Erythroblast (primary cell): Measurements from ENCODE around the gene MROH2B.
"Not testable (repeated sequence)": the region's sequence is repeated elsewhere in the genome, so short reads cannot be mapped to it uniquely, and the experiment has no call there.

ENCODE experiments used
- DNase-seq, 2 experiments: peaks; one replicate each; lab custom pipeline; 2025; lab: John Stamatoyannopoulos, UW
- GATA1 ChIP-seq: IDR thresholded peaks from 2 replicates; pipeline ENCODE4 v1.6.1; 2011; ENCODE audit warnings: low read depth, mild to moderate bottlenecking, control low read depth, low read length, moderate library complexity
- POLR2A ChIP-seq: IDR thresholded peaks from 2 replicates; pipeline ENCODE4 v1.6.1; 2011; ENCODE audit warnings: mild to moderate bottlenecking, low read length

The MROH2B gene

GRCh38 chr5:41067714-41068568 lies 3.2 kb downstream of the MROH2B start:
- DNase-seq, result no peak

DNA sequence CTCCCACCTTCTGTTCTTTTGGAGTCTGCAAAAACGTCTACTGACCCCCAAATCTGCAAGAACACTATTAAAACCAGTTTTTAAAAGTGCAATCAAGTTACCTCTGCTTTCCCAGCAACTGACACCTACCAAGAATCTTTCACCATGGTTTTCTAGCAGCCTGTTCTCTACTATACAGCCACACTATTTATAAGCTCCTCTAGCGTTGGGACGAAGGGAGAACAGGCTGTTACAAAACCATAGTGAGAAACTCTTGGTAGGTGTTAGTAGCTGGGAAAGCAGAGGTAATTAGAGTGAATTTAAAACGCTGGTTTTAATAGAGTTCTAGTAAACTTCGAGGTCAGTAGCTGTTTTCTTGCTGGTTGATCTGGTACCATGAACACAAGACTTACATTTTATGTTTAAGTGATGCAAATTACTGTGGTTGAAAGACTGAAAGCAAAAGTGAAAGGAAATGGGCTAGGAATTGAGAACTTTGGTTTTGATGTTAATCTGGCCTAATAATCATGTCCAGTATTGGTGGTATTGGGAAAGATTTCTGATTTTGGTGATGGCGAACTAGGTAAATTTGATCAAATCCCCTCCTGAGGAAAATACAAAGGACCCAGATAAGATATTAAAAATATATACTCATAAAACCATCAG lies 5.3 kb downstream of the MROH2B start:
- DNase-seq, result no peak
- TF ChIP-seq GATA1 (no peak), POLR2A (no peak)

More at GRCh38 chr5:41067714-41068568, 3.2 kb downstream of the MROH2B start:
- TF ChIP-seq GATA1 (no peak), POLR2A (no peak)

DNA sequence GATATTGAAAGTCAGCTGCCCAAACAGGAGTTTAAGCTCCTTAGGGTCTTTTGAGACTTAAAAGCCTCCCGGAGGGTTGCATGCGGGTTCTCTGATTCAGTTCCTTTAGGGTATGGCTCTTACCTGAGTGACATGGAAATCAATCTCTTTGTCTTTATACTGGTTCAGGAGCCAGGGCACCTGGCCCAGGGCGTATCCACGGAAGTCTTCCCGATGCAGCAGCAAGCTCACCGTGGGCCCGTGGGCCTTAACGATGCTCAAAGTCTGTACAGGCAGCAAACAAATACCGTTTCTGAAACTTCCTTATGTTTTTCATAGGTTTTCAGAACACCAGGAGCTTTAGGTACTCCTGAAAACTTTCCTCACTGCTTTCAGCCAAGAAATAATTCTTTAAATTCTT lies 13.2 kb downstream of the MROH2B start:
- TF ChIP-seq GATA1 (no peak), POLR2A (no peak)
- no peak for DNase-seq

DNA sequence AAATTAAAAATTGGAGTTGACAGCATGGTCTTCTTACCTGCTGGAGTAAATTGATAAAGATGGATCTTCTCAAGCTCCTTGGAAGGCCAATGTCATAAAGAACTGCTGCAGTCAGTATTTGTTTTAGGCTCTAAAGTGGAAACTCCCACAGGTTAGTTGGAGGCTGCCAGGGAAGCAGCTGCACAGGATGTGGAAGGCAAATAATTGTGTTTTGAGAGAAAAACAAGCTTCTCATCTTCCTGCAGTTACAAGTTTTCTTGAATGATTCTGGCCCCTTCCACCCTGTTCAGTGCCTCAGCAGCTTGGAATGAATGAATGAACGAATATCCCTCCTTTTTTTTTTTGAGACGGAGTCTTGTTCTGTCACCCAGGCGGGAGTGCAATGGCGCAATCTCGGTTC lies 13.9 kb downstream of the MROH2B start:
- TF ChIP-seq GATA1 (no peak), POLR2A (no peak)
- no peak for DNase-seq

- no peak for TF ChIP-seq POLR2A
- no peak for DNase-seq
Observed at GRCh38 chr5:41048986-41049385, 22.2 kb downstream of the MROH2B start.

DNA sequence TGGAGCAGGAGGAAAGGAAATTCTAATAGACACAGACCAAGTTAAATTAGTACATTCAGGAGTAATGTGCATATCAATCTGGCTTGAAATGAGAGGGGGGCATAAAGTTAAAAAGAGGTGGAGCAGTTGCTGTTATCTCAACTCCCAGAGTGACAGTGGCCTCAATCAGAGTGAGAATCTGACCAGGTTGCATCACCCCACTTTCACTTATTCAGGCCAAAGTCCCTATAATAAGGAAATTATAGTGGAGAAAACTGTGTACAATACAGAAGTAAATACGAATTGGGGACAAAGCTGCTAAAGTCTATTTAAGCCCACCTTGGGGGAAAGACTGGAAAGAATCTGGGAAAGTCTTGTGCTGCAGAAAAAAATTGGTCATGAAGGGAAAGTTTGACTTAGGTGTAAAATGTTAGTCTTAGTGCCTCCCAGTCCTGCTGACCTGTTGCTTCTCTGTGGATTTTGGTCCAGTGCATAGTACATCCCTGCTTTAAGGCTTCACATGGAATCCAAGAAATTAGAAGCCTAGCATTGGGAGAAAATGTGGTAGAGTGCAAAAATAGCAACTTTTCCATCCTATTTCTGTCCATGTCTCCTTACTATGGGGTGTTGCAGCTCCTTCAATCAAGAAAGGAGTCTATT lies 27.9 kb downstream of the MROH2B start:
- DNase-seq, result no peak
- no peak for TF ChIP-seq GATA1
- no peak for TF ChIP-seq POLR2A

GRCh38 chr5:41032973-41033372 lies 38.2 kb downstream of the MROH2B start:
- no peak for DNase-seq
- TF ChIP-seq POLR2A (no peak), GATA1 (no peak)

DNA sequence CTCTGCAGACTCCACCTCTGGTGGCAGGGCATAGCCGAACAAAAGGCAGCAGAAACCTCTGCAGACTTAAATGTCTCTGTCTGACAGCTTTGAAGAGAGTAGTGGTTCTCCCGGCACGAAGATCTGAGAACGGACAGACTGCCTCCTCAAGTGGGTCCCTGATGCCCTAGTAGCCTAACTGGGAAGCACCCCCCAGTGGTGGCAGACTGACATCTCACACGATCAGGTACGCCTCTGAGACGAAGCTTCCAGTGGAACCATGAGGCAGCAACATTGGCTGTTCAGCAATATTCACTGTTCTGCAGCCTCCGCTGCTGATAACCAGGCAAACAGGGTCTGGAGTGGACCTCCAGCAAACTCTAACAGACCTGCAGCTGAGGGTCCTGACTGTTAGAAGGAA lies 48.5 kb downstream of the MROH2B start:
- not testable (repeated sequence) for DNase-seq

GRCh38 chr5:41012318-41012717 lies 58.8 kb downstream of the MROH2B start:
- TF ChIP-seq GATA1 (no peak), POLR2A (no peak)
- DNase-seq, result no peak

GRCh38 chr5:41010572-41010971 lies 60.6 kb downstream of the MROH2B start:
- DNase-seq, result no peak
- TF ChIP-seq POLR2A (no peak), GATA1 (no peak)

GRCh38 chr5:41009232-41009631 lies 61.9 kb downstream of the MROH2B start:
- DNase-seq, result no peak
- no peak for TF ChIP-seq GATA1
- TF ChIP-seq POLR2A, result no peak

DNA sequence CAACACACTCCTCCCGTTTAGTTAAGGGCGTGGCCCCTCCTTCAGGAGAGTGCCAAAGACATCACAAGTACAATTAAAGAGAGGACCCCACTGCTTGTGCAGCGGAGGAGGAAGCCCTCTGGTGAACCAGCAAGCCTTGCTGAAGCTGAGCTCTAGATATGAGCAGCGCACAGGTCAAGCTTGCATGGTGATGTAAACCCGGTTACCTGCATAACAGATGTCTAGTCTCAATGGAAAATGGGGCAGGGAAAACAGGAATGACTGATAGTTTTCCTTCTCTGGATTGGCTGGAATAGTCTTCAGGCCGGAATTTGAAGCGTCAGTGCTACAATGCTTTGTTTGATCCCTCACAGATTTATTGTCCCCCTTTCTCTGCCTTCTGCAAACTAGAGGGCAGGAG lies 66.2 kb downstream of the MROH2B start:
- TF ChIP-seq GATA1 (no peak), POLR2A (no peak)
- no peak for DNase-seq

DNA sequence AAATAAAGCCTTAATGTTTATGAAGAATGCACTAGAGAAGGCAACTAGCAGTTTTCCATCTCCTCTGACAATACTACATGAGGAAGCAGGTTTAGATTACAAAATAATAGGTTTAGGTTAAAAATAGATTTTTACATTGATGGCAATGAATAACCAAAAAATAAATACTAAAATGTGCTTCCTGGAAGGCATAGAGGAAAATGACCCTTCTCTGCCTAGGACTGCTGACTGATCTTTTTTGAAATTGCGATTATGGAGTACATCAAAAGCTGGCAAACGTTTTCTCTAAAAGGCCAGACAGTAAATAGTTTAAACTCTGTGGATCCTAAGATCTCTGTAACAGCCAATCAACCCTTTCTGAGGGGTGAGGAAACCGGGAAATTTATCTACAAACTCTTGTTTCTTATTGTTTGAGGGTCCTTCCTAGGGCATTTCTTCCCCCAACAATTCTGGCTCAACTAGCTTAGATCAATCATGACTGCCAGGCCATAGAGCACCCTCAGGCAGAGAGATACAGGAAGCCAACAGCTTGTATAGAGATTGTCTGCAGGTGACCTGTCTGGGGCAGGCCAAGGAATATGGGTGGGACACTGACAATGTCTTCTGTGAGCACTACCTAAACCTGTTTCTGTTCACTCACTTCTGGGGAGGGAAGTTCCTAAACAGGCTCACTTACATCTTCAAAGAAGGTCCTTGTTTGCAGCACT lies 67.3 kb downstream of the MROH2B start:
- DNase-seq, result no peak
- TF ChIP-seq GATA1 (no peak), POLR2A (no peak)

GRCh38 chr5:40999966-41000365 lies 71.2 kb downstream of the MROH2B start:
- TF ChIP-seq GATA1 (no peak), POLR2A (no peak)
- DNase-seq, result no peak
